CMK (cell line): Measurements from ENCODE around the gene ARHGAP6.
"Not testable (repeated sequence)": the region's sequence is repeated elsewhere in the genome, so short reads cannot be mapped to it uniquely, and the experiment has no call there.

Experiments
- DNase-seq: peaks from one replicate; pipeline ENCODE4 v3.0.0-alpha.2; 2010; ENCODE audit warnings: low read depth

Gene ARHGAP6

DNA sequence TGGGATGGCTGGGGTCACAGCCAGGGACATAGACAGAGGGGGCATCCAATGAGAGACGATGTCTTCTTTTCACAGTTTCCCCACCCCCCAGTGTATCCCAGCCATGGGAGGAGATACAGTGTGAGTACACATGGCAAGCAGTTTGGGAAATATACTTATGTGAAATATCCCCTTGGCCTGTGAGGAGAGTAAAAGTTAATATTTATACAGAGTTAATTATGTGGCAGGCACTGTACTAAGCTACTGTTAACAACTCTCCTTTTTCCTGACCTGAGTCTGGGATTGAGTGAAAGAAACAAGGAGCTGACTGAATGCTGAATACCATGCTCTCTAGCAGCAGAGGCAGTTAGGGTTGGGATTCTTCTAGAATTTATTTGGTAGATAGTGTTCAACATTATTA lies 519.3 kb downstream of the ARHGAP6 start:
- no peak for DNase-seq

GRCh38 chrX:11143931-11144678 lies 521.6 kb downstream of the ARHGAP6 start:
- DNase-seq, result peak; percentile 27

DNA sequence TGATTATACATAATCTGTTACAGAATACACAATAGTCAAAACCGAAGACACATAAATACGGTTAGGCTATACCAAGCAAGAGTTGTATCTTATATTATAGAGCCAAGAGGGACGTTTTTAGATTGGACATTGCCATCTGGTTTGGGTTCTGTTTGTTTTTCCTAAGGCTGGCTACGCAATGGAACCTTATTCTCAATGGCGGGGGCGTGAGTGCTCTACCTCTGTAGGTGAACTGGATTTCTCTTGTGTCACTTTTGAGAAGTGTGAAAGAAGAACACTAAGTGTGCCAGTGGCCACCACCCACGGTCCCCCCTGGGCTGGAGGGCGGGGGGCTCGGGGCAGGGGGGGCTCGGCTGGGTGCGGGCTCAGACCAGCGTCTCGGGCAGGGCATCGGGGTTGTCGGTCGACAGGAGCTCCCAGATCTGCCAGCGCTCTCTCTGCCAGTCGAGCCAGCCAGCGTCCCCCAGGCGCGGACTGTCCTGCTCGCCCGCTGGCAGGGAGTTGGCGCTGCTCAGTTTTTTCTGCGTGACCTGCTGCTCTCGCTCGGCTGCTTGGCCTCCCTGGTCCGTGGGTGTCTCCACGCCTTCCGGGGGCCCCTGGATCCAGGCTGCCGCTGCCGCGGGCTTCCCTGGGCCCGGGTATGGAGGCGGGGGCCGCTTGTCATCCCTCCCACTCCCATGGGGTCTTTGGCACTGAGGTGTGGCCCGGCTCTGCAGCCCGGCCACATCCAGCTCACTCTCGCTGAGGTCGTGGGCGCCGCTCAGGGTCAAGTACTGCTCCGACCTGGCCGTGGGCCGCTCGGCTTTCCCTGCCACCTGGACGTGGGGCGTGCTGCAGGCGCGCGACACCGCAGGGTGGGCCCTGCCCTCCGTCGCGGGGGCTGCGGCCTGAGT lies 527.0 kb downstream of the ARHGAP6 start:
- DNase-seq, result no peak

DNA sequence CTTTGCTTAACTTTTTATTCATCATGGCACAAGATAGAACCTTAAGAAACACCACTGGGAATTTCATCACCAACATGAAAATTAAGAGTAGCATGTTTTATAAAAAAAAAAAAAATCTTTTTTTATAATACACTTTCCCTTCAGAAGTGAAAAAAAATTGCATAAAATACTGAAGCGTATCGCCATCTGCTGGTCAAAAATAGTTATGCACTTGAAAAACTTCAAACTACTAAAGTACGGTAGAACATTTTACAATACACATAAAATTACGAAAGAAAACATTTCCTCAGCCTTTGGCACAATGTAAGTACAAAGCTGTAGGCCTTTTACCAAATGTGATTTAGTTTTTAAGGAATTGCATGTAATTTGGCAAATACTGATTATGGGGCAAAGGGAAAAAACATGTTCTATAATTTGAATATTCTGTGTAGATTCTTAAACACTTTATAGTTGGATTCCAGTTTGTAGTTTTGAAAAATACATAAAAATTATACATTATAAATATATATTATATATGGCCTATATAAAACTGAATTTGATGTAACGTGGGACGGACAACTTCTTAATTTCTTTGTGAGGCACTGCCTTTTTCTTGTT lies 528.1 kb downstream of the ARHGAP6 start:
- DNase-seq, result no peak

DNA sequence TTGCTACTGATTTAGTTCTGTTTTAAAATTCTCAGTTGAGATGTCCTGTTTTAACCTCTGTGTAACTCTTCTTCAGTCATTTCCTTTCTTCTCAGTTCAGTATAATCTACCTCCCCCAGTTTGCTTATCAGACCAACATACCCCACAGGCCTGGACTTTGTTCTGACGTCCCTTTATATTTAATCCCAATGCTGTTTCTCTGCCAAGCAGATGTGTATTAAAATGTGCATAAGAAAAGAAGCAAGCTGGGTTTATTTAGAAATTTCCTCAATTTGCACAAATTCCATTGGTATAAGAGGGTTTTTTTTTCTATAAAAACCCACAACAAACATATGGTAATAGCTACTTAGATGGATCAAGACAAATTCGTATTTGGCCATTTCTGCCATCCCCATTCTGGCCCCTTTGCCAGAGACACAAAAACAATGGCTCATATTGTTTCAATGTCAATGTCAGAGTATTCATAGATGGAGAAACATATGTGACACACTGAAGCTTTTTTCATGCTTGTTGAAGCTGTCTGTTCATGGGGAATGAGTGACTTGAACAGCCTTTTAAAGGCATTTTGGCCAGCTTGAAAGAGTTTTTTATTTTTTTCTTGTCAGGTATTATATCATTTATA lies 530.0 kb downstream of the ARHGAP6 start:
- no peak for DNase-seq

DNA sequence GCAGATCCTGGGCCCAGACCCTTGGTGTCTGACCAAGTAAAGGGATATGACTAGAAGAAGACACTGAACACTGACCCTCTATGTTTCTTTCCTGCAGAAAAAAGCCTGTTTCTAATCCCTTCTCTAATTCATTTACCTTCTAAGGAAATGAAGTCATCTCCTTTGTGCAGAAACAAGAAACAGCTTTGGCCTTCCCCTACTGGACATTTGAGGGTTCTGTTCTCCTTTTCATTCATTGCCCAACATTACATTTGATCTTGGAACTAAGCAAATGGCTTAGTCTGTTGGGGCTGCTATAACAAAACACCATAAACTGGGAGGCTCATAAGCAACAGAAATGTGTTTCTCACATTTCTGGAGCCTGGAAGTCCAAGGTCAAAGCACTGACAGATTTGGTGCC lies 534.6 kb downstream of the ARHGAP6 start:
- DNase-seq, result no peak

DNA sequence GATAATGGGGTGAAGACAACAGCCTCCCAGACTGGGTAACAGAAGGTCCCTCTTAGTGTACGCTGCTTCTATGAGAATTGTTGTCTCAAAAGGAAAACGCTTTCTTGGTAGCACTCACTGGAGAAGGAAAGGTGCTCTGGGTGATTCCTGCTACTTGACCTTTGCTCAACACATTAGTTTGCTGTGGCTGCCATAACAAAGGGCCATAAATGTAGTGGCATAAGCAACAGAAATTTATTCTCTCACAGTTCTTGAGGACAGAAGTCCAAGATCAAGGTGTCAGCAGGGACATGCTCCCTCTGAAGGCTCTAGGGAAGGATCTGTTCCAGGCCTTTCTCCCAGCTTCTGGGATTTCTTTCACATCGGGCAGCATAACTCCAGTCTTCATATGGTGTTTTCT lies 535.6 kb downstream of the ARHGAP6 start:
- DNase-seq, result no peak

GRCh38 chrX:11129534-11130105 lies 536.1 kb downstream of the ARHGAP6 start:
- no peak for DNase-seq

DNA sequence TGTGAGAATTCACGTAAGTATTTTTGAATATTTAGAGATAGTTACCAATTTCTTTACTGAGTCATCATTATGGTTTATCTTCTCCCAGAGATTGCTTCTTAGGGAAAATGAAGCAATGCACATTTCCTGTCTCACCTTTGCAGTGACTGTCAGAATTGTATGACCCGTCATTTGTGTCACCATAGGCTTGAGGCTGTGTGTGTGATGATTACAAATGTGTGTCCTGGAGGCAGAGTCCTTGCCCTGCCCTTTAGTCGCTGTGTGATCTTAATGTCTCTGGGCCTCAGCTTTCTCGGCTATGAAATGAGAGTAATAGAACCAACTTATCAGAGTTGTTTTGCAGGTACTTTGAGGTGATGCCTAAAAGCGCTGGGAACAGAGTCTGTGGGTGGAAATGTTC lies 540.7 kb downstream of the ARHGAP6 start:
- DNase-seq, result no peak

DNA sequence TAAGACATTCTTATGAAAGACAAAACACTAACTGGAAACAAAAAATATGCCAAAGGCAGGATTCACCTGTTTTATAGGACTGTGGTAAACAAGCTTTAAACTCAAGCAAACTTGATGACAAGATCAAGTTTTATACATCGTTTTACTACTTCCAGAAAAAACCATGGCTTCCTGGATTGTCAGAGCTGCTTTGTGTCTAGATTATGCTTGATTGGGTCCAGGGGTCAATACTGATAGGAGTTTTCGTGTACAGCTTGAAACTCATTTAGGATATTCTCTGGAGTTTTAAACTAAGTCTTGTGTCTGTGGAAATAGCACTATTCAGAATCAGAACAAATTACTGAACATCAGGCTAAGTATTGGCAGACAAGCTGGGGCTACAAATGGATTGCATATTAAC lies 541.6 kb downstream of the ARHGAP6 start:
- DNase-seq, result no peak

- not testable (repeated sequence) for DNase-seq
Measured at GRCh38 chrX:11123087-11123486, 542.6 kb downstream of the ARHGAP6 start.

DNA sequence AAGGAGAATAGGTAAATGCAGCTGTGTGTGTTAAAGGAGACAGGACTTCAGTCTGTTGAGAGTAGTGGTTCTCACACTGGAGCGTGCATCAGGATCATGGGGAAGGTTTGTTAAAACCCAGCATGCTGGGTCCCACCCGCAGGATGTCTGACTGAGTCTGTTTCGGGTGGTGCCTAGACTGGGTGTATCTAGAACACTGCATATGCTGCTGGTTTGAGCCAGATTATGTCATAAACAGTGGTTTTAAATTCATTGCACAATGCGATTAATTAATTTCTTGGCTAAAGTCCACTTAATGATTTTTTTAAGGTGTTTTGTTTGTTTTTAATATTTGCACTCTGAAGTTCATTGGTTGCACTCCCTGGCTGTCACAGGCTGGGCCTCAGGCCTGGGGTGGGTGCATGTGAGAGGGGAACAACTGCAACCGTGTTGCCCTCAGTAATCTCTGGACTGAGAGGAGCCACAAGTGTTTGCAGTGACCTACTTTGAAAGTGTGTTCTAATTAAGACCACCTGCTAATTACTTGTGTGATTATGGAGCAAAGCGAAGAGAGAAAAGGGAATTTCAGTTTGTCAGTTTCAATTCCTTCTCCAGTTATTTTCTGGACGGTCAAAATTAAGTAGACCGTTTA lies 546.3 kb downstream of the ARHGAP6 start:
- no peak for DNase-seq

- no peak for DNase-seq
Measured at GRCh38 chrX:11117745-11118144, 548.0 kb downstream of the ARHGAP6 start.

DNA sequence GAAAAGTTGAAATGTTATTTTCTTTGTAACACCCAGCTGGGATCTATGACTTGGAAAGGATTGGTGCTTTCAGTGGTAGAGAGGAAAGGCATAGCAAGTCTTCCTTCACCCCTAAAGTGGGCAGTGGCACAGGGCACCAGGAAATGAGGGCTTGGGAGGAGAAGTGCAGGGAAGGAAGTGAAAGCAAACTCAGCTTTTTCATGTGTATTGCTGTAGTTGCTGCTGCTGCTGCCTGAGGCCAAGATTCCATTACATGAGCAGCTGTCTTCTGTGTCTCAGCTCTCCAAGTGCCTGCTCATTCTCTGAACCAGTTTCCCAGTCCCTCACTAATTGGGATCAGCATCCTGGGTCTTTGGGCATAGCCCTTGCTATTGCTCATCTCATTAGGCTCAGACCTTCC lies 552.0 kb downstream of the ARHGAP6 start:
- DNase-seq, result no peak

DNA sequence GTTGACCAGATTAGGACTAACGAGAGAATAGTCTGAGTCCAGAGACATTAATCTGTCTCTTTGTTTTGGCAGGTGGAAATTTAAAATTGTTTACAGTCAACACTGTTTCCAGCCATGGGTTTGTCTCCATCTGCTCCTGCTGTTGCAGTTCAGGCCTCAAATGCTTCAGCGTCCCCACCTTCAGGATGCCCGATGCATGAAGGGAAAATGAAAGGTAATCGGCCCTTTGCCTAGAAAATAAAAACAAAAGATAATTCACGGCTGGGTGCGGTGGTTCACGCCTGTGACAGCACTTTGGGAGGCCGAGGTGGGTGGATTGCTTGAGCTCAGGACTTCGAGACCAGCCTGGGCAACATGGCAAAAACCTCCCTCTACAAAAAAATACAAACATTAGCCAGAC lies 553.8 kb downstream of the ARHGAP6 start:
- DNase-seq, result no peak

GRCh38 chrX:11111037-11111851 lies 554.5 kb downstream of the ARHGAP6 start, which contains the start of gene HCCS:
Gene HCCS (plus strand): TSS chrX:11111332. CDS start chrX:11112061, 729 bp downstream.
- peak; percentile 50 for DNase-seq

GRCh38 chrX:11109968-11110367 lies 555.8 kb downstream of the ARHGAP6 start:
- no peak for DNase-seq

- DNase-seq, result no peak
Measured at GRCh38 chrX:11108253-11108941, 557.3 kb downstream of the ARHGAP6 start.

GRCh38 chrX:11105080-11105479 lies 560.6 kb downstream of the ARHGAP6 start:
- no peak for DNase-seq

GRCh38 chrX:11103751-11104150 lies 562.0 kb downstream of the ARHGAP6 start:
- DNase-seq, result no peak
